Stimulated activated CD4-positive, alpha-beta T cell treated with anti-CD3 and anti-CD28 coated beads, Interleukin-15, amount 100 ng/mL, for 1 hour (primary cell): ENCODE measurements around the gene RNF208.
"Not testable (repeated sequence)": the region's sequence is repeated elsewhere in the genome, so short reads cannot be mapped to it uniquely, and the experiment has no call there.

Source experiments
- DNase-seq, 2 donors: peaks; one replicate each; pipeline ENCODE4 v3.0.0-alpha.2; 2020; ENCODE audit warnings: low read depth in 1 of 2, low spot score in 1 of 2

RNF208 gene, protein sequence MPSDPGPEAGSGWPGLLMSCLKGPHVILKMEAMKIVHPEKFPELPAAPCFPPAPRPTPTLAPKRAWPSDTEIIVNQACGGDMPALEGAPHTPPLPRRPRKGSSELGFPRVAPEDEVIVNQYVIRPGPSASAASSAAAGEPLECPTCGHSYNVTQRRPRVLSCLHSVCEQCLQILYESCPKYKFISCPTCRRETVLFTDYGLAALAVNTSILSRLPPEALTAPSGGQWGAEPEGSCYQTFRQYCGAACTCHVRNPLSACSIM

DNA sequence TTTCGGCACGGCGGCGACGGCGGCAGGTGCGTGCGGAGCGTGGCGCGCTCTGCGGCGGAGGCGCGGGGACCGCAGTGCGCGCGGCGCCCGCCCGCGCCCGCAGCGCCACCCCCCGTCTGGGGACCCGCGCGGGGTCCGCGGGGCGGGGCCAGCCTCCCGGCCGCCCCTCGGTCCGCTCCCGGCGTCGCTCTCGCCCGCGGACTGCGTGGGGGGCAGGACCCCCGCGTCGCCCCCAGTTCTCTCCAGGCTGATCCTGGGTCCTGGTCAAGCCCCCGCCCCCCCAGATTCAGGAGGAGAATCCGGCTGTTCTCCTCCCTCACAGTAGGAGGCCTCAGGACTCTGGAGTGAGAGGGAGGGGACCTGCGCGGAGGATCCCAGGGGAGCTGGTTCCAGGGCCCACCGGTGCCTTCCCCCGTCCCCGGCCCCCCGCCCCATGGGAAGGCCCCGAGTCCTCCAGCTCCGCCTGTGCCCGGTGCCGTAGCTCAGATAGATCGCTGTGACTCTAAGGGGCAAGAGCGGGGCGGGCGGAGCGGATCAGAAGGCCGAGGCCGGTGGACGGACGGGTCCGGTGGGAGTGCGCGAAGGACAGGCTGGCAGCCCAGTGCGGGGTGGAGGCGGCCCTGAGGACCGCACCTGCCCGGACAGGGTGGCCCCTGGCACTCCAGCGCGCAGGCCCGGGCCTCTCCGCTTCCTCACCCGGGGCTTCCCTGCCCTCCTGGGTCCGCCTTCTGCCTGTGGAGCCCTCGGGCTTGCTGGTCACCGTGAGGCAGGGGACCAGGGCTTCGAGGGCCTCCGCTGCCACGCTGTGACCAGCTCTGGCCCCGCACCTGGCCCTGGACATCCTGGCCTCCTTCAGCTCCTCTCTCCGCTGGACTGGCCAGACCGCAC, at the start of gene RNF208:
TSS of gene RNF208 (minus strand) at position 51 of the 888 bp plus-strand sequence. CDS start 1,028 bp downstream, outside the sequence.
- no peak for DNase-seq

DNA sequence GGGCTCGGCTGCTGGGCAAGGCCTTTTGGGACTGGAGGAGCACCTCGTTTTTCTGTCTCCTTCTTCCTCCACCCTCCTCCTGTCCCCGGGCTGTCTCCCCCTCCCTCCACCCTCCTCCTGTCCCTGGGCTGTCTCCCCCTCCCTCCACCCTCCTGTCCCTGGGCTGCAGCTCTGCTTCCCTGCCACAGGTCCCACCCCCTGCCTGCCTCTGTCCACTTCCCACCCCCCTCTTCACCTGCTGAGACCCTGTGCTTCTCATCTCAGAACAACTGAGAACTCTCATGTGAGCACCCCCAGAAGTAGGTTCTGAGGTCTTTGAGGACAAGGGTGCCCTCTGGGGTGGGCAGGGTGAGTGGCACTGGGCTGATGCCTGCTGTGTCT, 49.6 kb upstream of the RNF208 start:
- DNase-seq, result no peak

DNA sequence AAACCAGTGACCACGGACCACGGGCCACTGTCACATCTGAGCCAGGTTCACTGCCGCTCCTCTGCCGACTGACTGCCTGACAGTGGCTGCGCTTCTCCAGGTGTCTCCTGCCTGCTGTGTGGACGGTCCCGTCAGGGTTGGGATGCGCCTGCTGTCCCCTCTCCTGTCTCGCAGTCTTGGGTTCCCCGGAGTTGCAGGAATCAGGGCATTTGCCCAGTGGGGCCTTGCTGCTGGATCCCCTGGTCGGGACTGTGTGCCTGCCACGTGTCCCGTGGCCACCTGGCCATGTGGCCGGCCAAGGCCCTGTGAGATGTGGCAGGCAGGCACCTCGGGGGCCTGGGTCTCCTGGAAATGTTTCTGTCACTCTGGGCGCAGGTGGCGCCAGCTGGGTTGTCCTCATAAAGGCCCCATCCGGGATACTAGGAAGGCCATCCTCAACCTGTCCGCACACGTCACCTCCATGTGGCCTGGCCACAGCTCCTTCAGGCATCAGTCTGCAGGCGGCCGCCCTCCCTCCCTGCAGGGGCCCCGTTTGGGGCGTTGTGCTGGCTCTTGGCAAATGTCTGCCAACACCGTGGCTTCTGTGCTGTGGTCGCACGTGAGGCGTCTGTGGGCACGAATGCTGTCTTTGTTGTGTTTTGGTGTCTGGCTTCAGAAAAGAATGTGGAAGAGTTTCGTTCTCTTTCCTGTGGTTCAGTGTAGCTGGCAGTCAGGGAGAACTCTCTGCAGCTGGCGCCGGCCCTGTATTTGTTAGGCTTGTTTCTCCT, 49.1 kb upstream of the RNF208 start:
- no peak for DNase-seq

DNA sequence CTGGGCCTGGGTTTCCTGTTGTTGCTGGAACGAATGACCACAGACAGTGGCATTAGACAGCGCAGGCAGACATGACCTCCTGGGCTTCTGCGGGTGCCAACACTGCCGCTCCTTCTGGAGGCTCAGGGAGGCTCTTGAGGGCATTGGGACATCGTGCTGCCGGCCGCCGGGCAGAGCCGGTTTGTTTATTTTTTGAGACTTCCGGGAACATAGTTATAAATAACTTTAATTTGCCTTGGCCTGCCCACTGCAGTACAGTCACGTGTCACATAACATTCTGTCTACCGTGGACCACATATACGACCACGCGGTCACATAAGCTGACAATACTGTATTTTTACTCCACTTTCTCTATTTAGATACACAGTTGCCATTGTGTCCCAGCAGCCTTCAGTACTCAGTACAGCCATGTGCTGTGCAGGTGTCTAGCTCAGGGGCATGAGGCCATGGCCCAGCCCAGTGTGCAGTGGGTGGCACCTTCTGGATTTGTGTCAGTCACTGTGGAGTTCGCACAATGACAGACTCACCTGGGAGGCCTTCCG, 47.3 kb upstream of the RNF208 start:
- DNase-seq, result no peak

DNA sequence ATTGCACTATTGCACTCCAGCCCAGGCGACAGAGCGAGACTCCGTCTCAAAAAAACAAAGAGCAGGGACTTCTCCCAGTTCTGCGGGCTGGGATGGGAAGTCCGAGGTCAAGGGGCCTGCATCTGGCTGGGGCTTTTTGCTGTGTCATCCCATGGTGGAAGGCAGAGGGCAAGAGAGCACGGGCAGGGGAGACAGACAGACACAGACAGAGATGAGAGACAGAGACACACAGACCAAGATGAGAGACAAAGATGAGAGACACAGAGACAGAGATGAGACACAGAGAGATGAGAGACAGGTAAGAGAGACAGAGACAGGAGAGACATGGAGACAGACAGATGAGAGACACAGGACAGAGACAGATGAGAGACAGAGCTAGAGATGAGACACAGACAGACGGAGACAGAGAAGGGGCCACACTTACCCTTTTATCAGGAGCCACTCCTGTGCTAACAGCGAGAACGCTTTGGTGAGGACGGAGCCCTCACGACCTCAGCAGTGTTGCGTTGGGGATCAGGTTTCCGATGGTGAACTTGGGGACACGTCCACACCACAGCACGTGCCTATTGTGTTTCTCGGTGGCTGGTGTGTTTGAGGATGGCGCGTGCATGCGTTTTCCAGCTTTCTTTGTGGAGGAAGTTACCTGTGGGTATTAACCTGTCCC, 46.6 kb upstream of the RNF208 start:
- no peak for DNase-seq

DNA sequence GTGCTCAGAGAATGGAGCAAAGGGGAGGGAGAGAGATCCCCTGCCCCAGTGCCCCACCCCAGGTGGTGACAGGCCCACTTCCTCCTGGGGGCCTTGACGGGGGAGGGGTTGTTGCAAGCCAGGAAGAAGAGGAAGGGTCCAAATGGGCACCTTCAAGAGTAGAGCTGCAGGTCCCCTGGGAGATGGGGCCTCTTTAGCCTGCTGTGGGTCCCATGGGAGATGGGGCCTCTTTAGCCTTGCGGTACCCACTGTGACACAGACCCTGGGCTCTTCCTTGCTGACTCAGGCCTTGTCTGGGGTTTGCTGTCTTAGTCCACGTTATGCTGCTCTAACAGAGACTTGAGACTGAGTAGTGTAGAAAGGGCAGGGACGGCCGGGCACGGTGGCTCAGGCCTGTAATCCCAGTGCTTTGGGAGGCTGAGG, 45.9 kb upstream of the RNF208 start:
- no peak for DNase-seq

DNA sequence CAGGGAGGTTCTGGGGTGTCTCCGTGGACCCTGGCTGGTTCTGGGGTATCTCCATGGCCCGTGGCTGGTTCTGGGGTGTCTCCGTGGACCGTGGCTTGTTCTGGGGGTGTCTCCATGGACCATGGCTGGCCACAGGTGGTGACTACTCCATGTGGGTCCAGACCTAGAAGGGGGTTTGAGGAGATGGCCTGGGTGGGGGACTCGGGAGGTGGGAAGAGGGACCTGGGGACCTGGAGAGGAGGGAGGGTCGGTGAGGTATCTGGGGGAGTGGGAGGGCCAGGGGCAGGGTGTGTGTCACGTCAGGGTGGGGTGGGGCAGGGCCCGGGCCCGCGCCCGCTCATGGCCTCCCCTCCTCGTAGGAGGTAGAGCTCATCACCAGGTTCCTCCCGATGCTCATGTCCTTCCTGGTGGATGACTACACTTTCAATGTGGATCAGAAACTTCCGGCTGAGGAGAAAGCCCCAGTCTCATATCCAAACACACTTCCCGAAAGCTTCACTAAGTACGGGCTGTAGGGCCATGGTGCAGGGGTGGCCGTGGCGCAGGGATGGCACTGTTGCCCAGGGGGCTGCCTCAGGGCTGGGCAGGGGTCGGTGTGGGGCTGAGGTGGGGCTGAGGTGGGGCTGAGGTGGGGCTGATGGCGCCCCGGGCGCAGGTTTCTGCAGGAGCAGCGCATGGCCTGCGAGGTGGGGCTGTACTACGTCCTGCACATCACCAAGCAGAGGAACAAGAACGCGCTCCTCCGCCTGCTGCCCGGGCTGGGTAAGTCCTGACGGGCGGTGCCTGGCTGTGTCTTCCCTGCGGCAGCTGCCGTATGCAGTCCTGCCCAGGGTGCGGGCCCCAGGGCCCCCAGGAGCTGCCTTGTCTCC, 44.8 kb upstream of the RNF208 start:
- no peak for DNase-seq

DNA sequence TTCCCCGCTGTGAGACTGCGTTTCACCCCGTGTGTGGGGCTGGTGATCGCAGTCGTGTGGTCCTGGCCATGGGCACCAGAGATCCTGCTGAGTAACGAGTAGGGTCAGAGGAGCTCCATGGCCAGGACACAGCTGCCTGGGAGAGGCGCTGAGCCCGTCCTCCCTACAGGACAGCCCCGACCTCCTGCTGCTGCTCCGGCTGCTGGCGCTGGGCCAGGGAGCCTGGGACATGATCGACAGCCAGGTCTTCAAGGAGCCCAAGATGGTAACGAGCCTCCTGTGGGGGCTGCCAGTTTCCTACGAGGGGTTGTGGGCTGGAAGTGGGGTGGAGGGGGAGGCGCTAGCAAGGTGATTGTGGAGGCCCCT, 44.1 kb upstream of the RNF208 start:
- no peak for DNase-seq

DNA sequence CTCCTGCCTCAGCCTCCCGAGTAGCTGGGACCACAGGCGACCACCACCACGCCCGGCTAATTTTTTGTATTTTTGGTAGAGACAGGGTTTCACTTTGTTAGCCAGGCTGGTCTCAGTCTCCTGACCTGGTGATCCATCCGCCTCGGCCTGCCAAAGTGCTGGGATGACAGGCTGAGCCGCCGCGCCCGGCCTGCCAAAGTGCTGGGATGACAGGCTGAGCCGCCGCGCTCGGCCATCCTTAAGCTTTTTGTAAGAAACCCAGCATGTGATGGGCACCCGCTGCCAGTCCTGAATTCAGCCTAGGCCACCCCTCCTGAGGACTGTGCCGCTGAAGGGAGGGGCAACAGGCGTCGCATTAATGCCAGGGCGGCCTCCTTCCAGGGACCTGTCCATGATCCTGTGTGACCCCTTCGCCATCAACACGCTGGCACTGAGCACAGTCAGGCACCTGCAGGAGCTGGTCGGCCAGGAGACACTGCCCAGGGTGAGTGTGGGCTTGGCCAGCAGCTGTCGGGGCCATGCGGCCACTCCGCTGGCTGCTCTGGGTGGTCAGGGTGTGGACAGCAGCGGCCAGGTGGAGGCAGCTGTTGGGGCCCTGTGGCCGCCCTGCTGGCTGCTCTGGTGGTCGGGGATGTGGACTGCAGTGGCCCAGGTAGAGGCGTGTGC, 43.6 kb upstream of the RNF208 start:
- DNase-seq, result no peak

DNA sequence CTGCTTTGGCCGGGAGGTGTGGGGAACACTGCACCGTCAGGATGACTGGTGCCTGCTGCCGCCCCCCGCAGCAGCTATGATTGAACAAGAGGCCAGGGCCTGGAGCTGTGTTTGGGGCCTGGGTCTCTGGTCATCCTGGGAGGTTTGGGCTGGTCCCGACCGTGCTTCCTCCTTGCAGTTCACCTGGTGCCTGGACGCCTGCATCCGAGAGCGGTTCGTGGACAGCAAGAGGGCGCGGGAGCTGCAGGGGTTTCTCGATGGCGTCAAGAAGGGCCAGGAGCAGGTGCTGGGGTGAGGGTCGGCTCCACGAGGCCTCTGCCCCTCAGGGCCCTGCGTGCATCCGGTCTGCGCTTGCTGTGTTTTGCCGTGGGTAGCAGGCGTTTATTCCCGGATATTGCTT, 42.0 kb upstream of the RNF208 start:
- no peak for DNase-seq

DNA sequence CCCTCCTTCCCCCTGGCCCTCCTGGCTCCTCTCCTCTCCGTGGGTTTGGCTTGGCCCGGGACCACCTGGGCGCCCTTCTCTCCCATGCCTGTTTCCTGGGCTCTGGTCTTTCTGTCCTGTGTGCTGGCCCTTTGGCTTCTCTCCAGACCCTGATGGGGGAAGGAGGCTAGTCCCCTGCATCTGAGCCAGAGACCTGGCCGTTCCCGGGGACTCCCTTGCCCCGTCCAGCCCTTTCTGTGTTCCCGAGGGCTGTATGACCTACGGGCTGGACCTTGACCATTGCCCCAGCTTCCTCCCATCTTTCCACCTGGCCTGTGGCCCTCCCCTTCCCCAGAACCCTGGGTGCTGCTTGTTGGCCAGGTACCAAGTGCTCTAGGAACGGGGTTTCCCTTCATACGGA, 41.5 kb upstream of the RNF208 start:
- no peak for DNase-seq

DNA sequence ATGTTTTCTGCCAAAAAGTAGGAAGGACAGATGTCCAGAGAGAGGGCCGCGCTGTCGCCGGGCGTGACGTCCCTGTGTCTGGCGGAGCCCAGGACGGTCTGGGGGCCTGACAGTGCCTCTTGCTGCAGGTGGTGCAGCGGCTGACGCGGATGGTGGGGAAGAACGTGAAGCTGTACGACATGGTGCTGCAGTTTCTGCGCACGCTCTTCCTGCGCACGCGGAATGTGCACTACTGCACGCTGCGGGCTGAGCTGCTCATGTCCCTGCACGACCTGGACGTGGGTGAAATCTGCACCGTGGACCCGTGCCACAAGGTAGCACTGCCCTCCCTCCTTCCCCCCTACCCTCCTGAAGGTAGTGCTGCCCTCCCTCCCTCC, 40.9 kb upstream of the RNF208 start:
- DNase-seq, result no peak

DNA sequence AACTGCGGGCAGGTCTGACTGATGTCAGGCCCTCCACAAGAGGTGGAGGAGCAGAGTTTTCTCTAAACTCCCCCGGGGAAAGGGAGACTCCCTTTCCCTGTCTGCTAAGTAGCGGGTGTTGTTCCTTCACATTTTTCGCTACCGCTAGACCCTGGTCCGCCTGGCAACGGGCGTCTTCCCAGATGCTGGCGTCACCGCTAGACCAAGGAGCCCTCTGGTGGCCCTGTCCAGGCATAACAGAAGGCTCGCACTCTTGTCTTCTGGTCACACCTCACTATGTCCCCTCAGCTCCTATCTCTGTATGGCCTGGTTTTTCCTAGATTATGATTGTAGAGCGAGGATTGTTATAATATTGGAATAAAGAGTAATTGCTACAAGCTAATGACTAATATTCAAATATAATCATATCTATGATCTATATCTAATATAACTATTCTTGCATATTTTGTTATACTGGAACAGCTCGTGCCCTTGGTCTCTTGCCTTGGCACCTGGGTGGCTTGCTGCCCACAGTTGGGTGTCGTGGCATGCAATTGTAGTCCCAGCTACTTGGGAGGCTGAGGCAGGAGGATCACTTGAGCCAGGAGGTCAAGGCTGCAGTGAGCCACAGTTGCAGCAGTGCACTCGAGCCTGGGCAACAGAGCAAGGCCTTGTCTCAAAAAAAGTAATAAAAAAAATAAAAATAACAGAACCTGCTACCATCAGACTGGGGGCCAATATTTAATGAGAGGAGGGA, 40.3 kb upstream of the RNF208 start:
- DNase-seq, result not testable (repeated sequence)

DNA sequence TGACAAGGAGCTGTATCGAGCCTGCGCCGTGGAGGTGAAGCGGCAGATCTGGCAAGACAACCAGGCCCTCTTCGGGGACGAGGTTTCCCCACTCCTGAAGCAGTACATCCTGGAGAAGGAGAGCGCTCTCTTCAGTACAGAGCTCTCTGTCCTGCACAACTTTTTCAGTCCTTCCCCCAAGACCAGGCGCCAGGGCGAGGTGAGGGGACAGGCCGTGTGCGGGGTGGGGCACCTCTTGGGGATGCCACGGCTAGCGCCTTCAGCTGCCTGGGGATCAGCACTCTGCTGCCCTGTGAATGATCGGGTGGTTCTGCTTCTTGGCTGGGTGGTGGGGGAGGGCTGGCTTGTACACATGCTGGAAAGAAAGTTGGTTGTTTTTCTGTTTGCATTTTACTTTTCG, 34.8 kb upstream of the RNF208 start:
- no peak for DNase-seq

DNA sequence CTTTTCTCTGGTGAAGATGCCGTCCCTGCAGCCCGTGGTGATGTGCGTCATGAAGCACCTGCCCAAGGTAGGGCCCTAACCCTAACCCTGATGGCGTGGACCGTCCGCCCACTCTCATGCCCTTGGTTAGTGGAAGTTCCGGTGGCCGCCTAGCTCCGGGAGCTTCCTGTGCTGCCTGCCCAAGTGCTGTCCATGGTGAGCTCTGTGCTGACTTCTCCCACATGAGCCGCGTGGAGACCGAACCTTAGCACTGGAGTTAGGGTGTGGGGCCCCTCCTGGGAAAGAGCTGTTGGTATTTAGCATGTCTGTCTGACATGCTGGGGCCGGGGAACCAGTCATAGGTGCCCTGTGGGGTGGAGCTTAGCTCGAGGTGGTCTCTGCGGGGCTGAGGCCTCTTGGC, 34.3 kb upstream of the RNF208 start:
- DNase-seq, result no peak

DNA sequence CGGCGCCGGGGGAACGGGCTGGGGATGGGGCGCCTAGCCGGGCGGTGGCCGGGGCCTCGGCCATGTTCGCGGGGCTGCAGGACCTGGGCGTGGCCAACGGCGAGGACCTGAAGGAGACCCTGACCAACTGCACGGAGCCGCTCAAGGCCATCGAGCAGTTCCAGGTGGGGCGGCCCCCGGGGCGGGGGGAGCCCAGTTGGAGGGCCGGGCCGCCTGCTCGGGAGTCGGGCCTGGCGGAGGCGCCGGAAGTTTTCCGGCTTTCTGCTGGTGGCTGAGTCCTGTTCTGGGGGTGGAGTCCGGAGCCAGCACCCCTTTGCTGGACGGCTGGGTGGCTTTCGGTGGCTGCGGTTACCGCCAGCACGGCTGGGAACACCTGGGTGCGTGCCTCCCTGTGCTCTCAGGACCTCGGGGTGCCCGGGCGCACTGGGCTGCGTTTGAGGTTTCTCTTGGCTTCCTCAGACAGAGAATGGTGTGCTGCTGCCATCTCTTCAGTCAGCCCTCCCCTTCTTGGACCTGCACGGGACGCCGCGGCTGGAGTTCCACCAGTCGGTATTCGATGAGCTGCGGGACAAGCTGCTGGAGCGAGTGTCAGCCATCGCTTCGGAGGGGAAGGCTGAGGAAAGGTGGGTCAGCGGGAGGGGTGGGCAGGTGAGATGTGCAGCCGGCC, 33.5 kb upstream of the RNF208 start:
- DNase-seq, result no peak

DNA sequence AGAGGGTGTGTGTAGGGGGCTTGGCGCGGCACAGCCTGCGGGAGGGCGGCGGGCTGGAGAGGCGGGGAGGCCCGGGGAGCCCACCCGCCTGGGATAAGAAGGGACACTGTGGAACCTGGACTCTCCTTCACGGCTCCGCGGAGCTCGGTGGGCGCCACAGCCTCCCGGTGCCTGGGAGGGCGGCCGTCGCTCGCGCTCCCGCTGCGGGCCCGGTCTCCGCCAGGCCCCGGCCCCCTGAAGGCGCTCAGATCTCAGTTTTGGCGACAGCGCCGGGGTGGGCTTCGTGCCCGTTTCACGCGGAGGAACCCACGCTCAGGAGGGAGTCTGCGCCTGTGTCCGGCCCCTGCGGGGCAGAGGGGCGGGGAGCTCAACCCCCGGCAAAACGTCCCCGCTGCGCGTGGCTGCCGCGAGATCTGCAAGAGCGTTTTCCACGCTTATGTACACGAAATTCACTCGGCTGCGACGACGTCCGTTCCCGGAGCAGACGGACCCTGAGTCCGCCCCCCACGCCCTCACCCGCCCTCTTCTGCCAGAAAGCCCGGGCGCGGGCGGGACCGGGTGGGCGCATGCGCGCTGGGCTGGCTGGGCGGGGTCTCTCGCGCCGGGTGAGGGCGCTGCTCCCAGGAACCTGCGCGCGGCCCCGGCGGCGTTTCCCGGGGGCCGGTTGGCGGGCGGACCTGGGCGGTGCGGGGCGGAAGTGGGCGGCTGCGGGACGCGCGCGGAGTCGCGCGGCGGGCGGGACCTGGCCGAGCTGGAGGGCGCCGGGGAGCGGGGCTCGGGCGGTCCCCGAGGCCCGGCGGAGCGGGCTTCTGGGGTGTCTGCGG, 32.8 kb upstream of the RNF208 start, which contains the start of gene NELFB:
TSS of gene NELFB (plus strand) at position 704 of the 824 bp plus-strand sequence.
- peak; percentile 96 to 99 for DNase-seq
